ENCODE measurements around the gene LHFPL3. TPM values are rescaled to one million over a fixed set of nuclear protein-coding genes. Genes with fewer than 3 reads are reported as not detected.

The LHFPL3 gene
- total RNA-seq, 1 experiment from 2014 or later = not detected

- Histone ChIP-seq H3K9ac (ENCODE audit: low read length) (no peak overlapping the region), H3K4me2 (ENCODE audit: low read depth, low read length, poor library complexity, severe bottlenecking) (no peak overlapping the region)
Measured at GRCh38 chr7:104900525-104901239, 572.3 kb downstream of the LHFPL3 start.

DNA sequence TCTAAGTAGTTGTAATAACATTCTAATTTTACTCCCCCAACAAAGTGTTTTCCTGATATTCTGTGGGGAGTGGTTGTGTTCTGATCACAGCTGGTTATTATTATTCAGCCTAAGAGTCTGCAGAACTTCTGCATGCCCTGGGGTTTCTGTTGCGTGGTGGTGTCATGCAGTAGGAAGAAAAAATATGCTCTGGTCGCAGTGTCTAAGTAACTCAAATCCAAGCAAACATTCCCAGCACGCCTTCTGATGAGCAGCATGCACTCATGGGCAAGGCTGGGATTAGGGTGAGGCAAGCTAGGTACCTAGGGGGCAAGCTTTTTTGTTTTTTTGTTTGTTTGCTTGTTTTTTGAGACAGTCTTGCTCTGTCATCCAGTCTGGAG, 572.8 kb downstream of the LHFPL3 start:
- Histone ChIP-seq H3K4me3 (ENCODE audit: low read length) (no peak overlapping the region), H3K27ac (ENCODE audit: low read length) (no peak overlapping the region), H2AFZ (ENCODE audit: low read length) (no peak overlapping the region), H4K20me1 (ENCODE audit: insufficient read depth, low read depth, low read length) (no peaks in the 10 kb centered on the region), H3K27me3 (ENCODE audit: low read length) (no peaks in the 10 kb centered on the region; the same call in 1 of the 2 replicates), H3K9me2 (replicated peaks; ENCODE audit: insufficient read depth, low read length) (no peaks in the 10 kb centered on the region), H3K9me3 (ENCODE audit: low read length) (no peaks in the 10 kb centered on the region), H3K4me2 (ENCODE audit: low read depth, low read length, poor library complexity, severe bottlenecking) (no peak overlapping the region), H3K9ac (ENCODE audit: low read length) (no peak overlapping the region), H3K4me1 (ENCODE audit: low read length) (no peaks in the 10 kb centered on the region), H3K79me2 (ENCODE audit: low read length) (no peaks in the 10 kb centered on the region), H3K36me3 (ENCODE audit: insufficient read depth, low read length) (no peaks in the 10 kb centered on the region)
- DNase-seq = no peak

More at GRCh38 chr7:104900525-104901239, 572.3 kb downstream of the LHFPL3 start:
- no peaks in the 10 kb centered on the region for H3K36me3 ChIP-seq (ENCODE audit: insufficient read depth, low read length)
- no peak overlapping the region for H2AFZ ChIP-seq (ENCODE audit: low read length)
- H3K27me3 ChIP-seq (ENCODE audit: low read length) = no peaks in the 10 kb centered on the region; the same call in 1 of the 2 replicates
- no peak for DNase-seq
- no peak overlapping the region for H3K27ac ChIP-seq (ENCODE audit: low read length)
- no peaks in the 10 kb centered on the region for H4K20me1 ChIP-seq (ENCODE audit: insufficient read depth, low read depth, low read length)
- H3K79me2 ChIP-seq (ENCODE audit: low read length) = no peaks in the 10 kb centered on the region
- no peaks in the 10 kb centered on the region for H3K9me3 ChIP-seq (ENCODE audit: low read length)
- H3K4me3 ChIP-seq (ENCODE audit: low read length) = no peak overlapping the region
- no peaks in the 10 kb centered on the region for H3K9me2 ChIP-seq (replicated peaks; ENCODE audit: insufficient read depth, low read length)
- no peaks in the 10 kb centered on the region for H3K4me1 ChIP-seq (ENCODE audit: low read length)

- Histone ChIP-seq H3K9me3 (ENCODE audit: low read length) (no peaks in the 10 kb centered on the region), H3K4me2 (ENCODE audit: low read depth, low read length, poor library complexity, severe bottlenecking) (no peak overlapping the region), H4K20me1 (ENCODE audit: insufficient read depth, low read depth, low read length) (no peaks in the 10 kb centered on the region), H2AFZ (ENCODE audit: low read length) (no peak overlapping the region), H3K9ac (ENCODE audit: low read length) (no peak overlapping the region), H3K4me1 (ENCODE audit: low read length) (no peaks in the 10 kb centered on the region), H3K79me2 (ENCODE audit: low read length) (no peaks in the 10 kb centered on the region), H3K9me2 (replicated peaks; ENCODE audit: insufficient read depth, low read length) (no peaks in the 10 kb centered on the region), H3K27ac (ENCODE audit: low read length) (no peak overlapping the region), H3K36me3 (ENCODE audit: insufficient read depth, low read length) (no peaks in the 10 kb centered on the region), H3K4me3 (ENCODE audit: low read length) (no peak overlapping the region), H3K27me3 (ENCODE audit: low read length) (no peaks in the 10 kb centered on the region; the same call in 1 of the 2 replicates)
- DNase-seq = no peak
Measured at GRCh38 chr7:104902183-104902582, 573.8 kb downstream of the LHFPL3 start.

- no peak overlapping the region for H3K27ac ChIP-seq (ENCODE audit: low read length)
- H3K9me2 ChIP-seq (replicated peaks; ENCODE audit: insufficient read depth, low read length) = no peaks in the 10 kb centered on the region
- no peaks in the 10 kb centered on the region; the same call in 1 of the 2 replicates for H3K27me3 ChIP-seq (ENCODE audit: low read length)
- no peaks in the 10 kb centered on the region for H3K4me1 ChIP-seq (ENCODE audit: low read length)
- DNase-seq = peak; percentile 26
- no peaks in the 10 kb centered on the region for H3K79me2 ChIP-seq (ENCODE audit: low read length)
- no peaks in the 10 kb centered on the region for H3K9me3 ChIP-seq (ENCODE audit: low read length)
- no peak overlapping the region for H2AFZ ChIP-seq (ENCODE audit: low read length)
- no peak overlapping the region for H3K4me2 ChIP-seq (ENCODE audit: low read depth, low read length, poor library complexity, severe bottlenecking)
- no peak overlapping the region for H3K4me3 ChIP-seq (ENCODE audit: low read length)
- no peaks in the 10 kb centered on the region for H3K36me3 ChIP-seq (ENCODE audit: insufficient read depth, low read length)
- H4K20me1 ChIP-seq (ENCODE audit: insufficient read depth, low read depth, low read length) = no peaks in the 10 kb centered on the region
- no peak overlapping the region for H3K9ac ChIP-seq (ENCODE audit: low read length)
Measured at GRCh38 chr7:104903044-104903443, 574.6 kb downstream of the LHFPL3 start.

DNA sequence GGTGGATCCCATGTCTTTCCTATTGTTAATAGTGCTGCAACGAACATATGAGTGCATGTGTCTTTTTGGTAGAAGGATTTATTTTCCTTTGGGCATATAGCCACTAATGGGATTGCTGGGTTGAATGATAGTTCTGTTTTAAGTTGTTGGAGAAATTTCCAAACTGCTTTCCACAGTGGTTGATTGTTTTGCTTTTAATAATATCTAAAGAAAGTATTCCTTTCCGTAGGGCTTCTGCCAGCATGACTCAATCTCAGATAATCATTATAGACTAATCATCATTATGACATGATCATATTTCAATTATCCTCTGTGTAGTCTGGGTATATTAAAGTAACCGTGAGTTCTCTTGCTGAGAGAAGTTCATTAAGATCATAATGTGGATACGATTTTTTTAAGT, 575.4 kb downstream of the LHFPL3 start:
- Histone ChIP-seq H2AFZ (ENCODE audit: low read length) (no peak overlapping the region), H3K4me2 (ENCODE audit: low read depth, low read length, poor library complexity, severe bottlenecking) (no peak overlapping the region), H3K36me3 (ENCODE audit: insufficient read depth, low read length) (no peaks in the 10 kb centered on the region), H3K79me2 (ENCODE audit: low read length) (no peaks in the 10 kb centered on the region), H3K9me3 (ENCODE audit: low read length) (no peaks in the 10 kb centered on the region), H3K9ac (ENCODE audit: low read length) (no peak overlapping the region), H3K27ac (ENCODE audit: low read length) (no peak overlapping the region), H3K9me2 (replicated peaks; ENCODE audit: insufficient read depth, low read length) (no peaks in the 10 kb centered on the region), H3K4me3 (ENCODE audit: low read length) (no peak overlapping the region), H3K27me3 (ENCODE audit: low read length) (no peaks in the 10 kb centered on the region; the same call in 1 of the 2 replicates), H4K20me1 (ENCODE audit: insufficient read depth, low read depth, low read length) (no peaks in the 10 kb centered on the region), H3K4me1 (ENCODE audit: low read length) (no peaks in the 10 kb centered on the region)
- no peak for DNase-seq

GRCh38 chr7:104906032-104906431, 577.6 kb downstream of the LHFPL3 start:
- Histone ChIP-seq H3K9me2 (replicated peaks; ENCODE audit: insufficient read depth, low read length) (no peaks in the 10 kb centered on the region), H3K4me3 (ENCODE audit: low read length) (no peak overlapping the region), H3K36me3 (ENCODE audit: insufficient read depth, low read length) (no peaks in the 10 kb centered on the region), H3K9ac (ENCODE audit: low read length) (no peak overlapping the region), H3K79me2 (ENCODE audit: low read length) (no peaks in the 10 kb centered on the region), H4K20me1 (ENCODE audit: insufficient read depth, low read depth, low read length) (no peaks in the 10 kb centered on the region), H3K4me2 (ENCODE audit: low read depth, low read length, poor library complexity, severe bottlenecking) (no peak overlapping the region), H3K27me3 (ENCODE audit: low read length) (no peaks in the 10 kb centered on the region; the same call in 1 of the 2 replicates), H2AFZ (ENCODE audit: low read length) (no peak overlapping the region), H3K4me1 (ENCODE audit: low read length) (no peaks in the 10 kb centered on the region), H3K9me3 (ENCODE audit: low read length) (no peaks in the 10 kb centered on the region), H3K27ac (ENCODE audit: low read length) (no peak overlapping the region)
- no peak for DNase-seq

GRCh38 chr7:104906556-104906955, 578.2 kb downstream of the LHFPL3 start:
- no peaks in the 10 kb centered on the region for H3K36me3 ChIP-seq (ENCODE audit: insufficient read depth, low read length)
- no peak overlapping the region for H3K9ac ChIP-seq (ENCODE audit: low read length)
- H3K4me2 ChIP-seq (ENCODE audit: low read depth, low read length, poor library complexity, severe bottlenecking) = no peak overlapping the region
- H3K9me2 ChIP-seq (replicated peaks; ENCODE audit: insufficient read depth, low read length) = no peaks in the 10 kb centered on the region
- H4K20me1 ChIP-seq (ENCODE audit: insufficient read depth, low read depth, low read length) = no peaks in the 10 kb centered on the region
- no peak overlapping the region for H2AFZ ChIP-seq (ENCODE audit: low read length)
- H3K4me3 ChIP-seq (ENCODE audit: low read length) = no peak overlapping the region
- H3K79me2 ChIP-seq (ENCODE audit: low read length) = no peaks in the 10 kb centered on the region
- no peaks in the 10 kb centered on the region for H3K4me1 ChIP-seq (ENCODE audit: low read length)
- no peaks in the 10 kb centered on the region for H3K27me3 ChIP-seq (ENCODE audit: low read length)
- no peak overlapping the region for H3K27ac ChIP-seq (ENCODE audit: low read length)
- no peak for DNase-seq
- no peaks in the 10 kb centered on the region for H3K9me3 ChIP-seq (ENCODE audit: low read length)

DNA sequence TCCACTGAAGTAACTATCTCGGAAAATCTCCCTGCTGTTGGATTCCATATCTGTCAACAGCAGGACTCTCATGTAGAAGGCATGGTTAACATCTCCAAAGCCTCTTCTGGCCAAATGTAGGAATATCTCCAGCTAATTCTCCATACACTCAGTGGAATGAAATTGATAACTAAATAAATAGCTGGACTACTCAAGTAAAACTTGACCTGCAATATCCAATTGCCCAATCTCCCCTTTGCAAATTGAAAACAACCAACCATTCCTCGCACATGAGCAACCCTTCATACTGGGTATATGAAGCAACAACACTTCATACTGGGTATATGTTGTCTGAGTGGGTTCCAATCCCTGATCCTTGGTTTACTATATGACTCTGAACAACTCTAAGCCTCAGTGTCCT, 580.2 kb downstream of the LHFPL3 start:
- Histone ChIP-seq H3K9me3 (ENCODE audit: low read length) (no peaks in the 10 kb centered on the region), H3K79me2 (ENCODE audit: low read length) (no peaks in the 10 kb centered on the region), H4K20me1 (ENCODE audit: insufficient read depth, low read depth, low read length) (no peaks in the 10 kb centered on the region), H3K36me3 (ENCODE audit: insufficient read depth, low read length) (no peaks in the 10 kb centered on the region), H3K9ac (ENCODE audit: low read length) (no peak overlapping the region), H3K4me1 (ENCODE audit: low read length) (no peaks in the 10 kb centered on the region), H3K27me3 (ENCODE audit: low read length) (no peaks in the 10 kb centered on the region), H3K27ac (ENCODE audit: low read length) (no peak overlapping the region), H3K9me2 (replicated peaks; ENCODE audit: insufficient read depth, low read length) (no peaks in the 10 kb centered on the region), H3K4me3 (ENCODE audit: low read length) (no peak overlapping the region), H3K4me2 (ENCODE audit: low read depth, low read length, poor library complexity, severe bottlenecking) (no peak overlapping the region), H2AFZ (ENCODE audit: low read length) (no peak overlapping the region)
- no peak for DNase-seq
